Measurements from ENCODE around the gene KCNK6. TPM values are rescaled to one million over a fixed set of nuclear protein-coding genes. Genes with fewer than 3 reads are reported as not detected.

Gene KCNK6
- total RNA-seq, 4 donors from 2014 or later = 7.4 to 19.3 (median 12.3) TPM

- H3K36me3 ChIP-seq = no peaks in the 10 kb centered on the region
- H3K9me3 ChIP-seq = no peaks in the 10 kb centered on the region
- no peak overlapping the region for H3K4me3 ChIP-seq
- no peaks in the 10 kb centered on the region for H3K27me3 ChIP-seq
- H3K4me1 ChIP-seq = peaks cover 0 to 12% (median 0%) of the 10 kb centered on the region in 4 donors
- TF ChIP-seq CTCF (IDR thresholded peaks at IDR 0.05) (no peak), POLR2A (IDR thresholded peaks at IDR 0.05) (no peak)
- peak overlapping the region in 3 of 4 donors; percentile 39 to 93 (median 46) for H3K27ac ChIP-seq
- no peak for DNase-seq
Measured at GRCh38 chr19:38298821-38299680, 20.6 kb upstream of the KCNK6 start.

GRCh38 chr19:38303517-38304351 lies 15.9 kb upstream of the KCNK6 start, which contains the start of gene C19orf33:
C19orf33 (plus strand) TSS chr19:38304251; CDS start chr19:38304262, 11 bp downstream.
- Histone ChIP-seq H3K27ac (peak within 1 kb of the TSS in 3 of 4 donors; percentile 93 to 100 (median 95)), H3K27me3 (no peaks in the 10 kb centered on the region), H3K9me3 (no peaks in the 10 kb centered on the region), H3K4me1 (peaks cover 0 to 12% (median 0%) of the 10 kb centered on the region in 4 donors), H3K4me3 (peak within 1 kb of the TSS in 3 of 4 donors; percentile 34 to 73 (median 51)), H3K36me3 (peaks cover 0 to 20% (median 0%) of the 10 kb centered on the region in 3 donors)
- TF ChIP-seq CTCF (IDR thresholded peaks at IDR 0.05) (no peak), POLR2A (IDR thresholded peaks at IDR 0.05) (peak; percentile 84 to 97)
- peak in 2 of 3 donors; percentile 92 to 94 for DNase-seq

- Histone ChIP-seq H3K27me3 (no peaks in the 10 kb centered on the region), H3K36me3 (peaks cover 0 to 20% (median 0%) of the 10 kb centered on the region in 3 donors), H3K9me3 (no peaks in the 10 kb centered on the region), H3K27ac (peak overlapping the region in 3 of 4 donors; percentile 93 to 100 (median 95)), H3K4me3 (peak overlapping the region in 3 of 4 donors; percentile 34 to 73 (median 51)), H3K4me1 (peaks cover 0 to 12% (median 0%) of the 10 kb centered on the region in 4 donors)
- TF ChIP-seq CTCF (IDR thresholded peaks at IDR 0.05) (no peak), POLR2A (IDR thresholded peaks at IDR 0.05) (no peak)
- DNase-seq = no peak
Measured at GRCh38 chr19:38304352-38304865, 15.2 kb upstream of the KCNK6 start.

- DNase-seq = peak in 2 of 3 donors; percentile 94 to 98
- Histone ChIP-seq H3K36me3 (peaks cover 0 to 20% (median 0%) of the 10 kb centered on the region in 3 donors), H3K9me3 (no peaks in the 10 kb centered on the region), H3K4me3 (peak overlapping the region in 3 of 4 donors; percentile 34 to 73 (median 51)), H3K4me1 (peaks cover 0 to 12% (median 0%) of the 10 kb centered on the region in 4 donors), H3K27me3 (no peaks in the 10 kb centered on the region), H3K27ac (peak overlapping the region in 3 of 4 donors; percentile 93 to 100 (median 95))
- peak; percentile 91 to 93 for TF ChIP-seq POLR2A (IDR thresholded peaks at IDR 0.05)
- no peak for TF ChIP-seq CTCF (IDR thresholded peaks at IDR 0.05)
Measured at GRCh38 chr19:38304866-38305429, 14.7 kb upstream of the KCNK6 start.

- H3K36me3 ChIP-seq = peaks cover 0 to 20% (median 0%) of the 10 kb centered on the region in 3 donors
- TF ChIP-seq CTCF (IDR thresholded peaks at IDR 0.05) = no peak
- no peak for TF ChIP-seq POLR2A (IDR thresholded peaks at IDR 0.05)
- peaks cover 0 to 11% (median 0%) of the 10 kb centered on the region in 4 donors for H3K4me1 ChIP-seq
Measured at GRCh38 chr19:38306236-38306635, 13.4 kb upstream of the KCNK6 start.

More at GRCh38 chr19:38306236-38306635, 13.4 kb upstream of the KCNK6 start:
- H3K27ac ChIP-seq = no peak overlapping the region
- no peak for DNase-seq
- H3K9me3 ChIP-seq = no peaks in the 10 kb centered on the region
- no peaks in the 10 kb centered on the region for H3K27me3 ChIP-seq
- peak overlapping the region in 1 of 4 donors; percentile 51 for H3K4me3 ChIP-seq
